GM19467 (cell line): ENCODE results near the gene RIMS1.

Experiments used
- ATAC-seq: cut with Tn5 transposase; IDR thresholded peaks from one replicate; pipeline ENCODE4 v1.9.1; 2021; ENCODE audit warnings: mild to moderate bottlenecking, moderate library complexity; ENCODE audit not compliant: unreplicated experiment

The RIMS1 gene

GRCh38 chr6:72218125-72218524, 331.8 kb downstream of the RIMS1 start:
- ATAC-seq, result peak; percentile 85

GRCh38 chr6:72219536-72219935, 333.2 kb downstream of the RIMS1 start:
- ATAC-seq, result no peak

DNA sequence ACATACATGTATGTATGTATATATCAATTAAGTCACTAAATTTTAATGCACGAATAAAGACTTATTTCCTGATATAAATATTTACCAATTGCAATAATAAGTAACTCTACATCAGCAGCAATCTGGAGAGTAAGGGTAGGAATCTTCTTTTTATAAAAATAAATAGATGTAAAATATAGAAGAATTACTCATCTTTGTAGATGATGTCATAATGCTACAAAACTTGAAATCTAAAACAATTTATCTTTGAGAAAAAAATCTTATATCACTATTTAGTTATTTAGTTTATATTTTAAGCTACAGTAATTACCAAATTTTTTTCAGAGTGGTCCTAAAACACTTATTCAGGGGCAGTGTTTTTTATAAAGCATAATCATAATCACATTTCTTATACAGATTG, 351.7 kb downstream of the RIMS1 start:
- no peak for ATAC-seq

- no peak for ATAC-seq
Observed at GRCh38 chr6:72238900-72239299, 352.6 kb downstream of the RIMS1 start.

- no peak for ATAC-seq
Observed at GRCh38 chr6:72245565-72245964, 359.2 kb downstream of the RIMS1 start.

- ATAC-seq, result no peak
Observed at GRCh38 chr6:72246926-72247325, 360.6 kb downstream of the RIMS1 start.

GRCh38 chr6:72248621-72249020, 362.3 kb downstream of the RIMS1 start:
- no peak for ATAC-seq

- no peak for ATAC-seq
Observed at GRCh38 chr6:72250664-72251063, 364.3 kb downstream of the RIMS1 start.

DNA sequence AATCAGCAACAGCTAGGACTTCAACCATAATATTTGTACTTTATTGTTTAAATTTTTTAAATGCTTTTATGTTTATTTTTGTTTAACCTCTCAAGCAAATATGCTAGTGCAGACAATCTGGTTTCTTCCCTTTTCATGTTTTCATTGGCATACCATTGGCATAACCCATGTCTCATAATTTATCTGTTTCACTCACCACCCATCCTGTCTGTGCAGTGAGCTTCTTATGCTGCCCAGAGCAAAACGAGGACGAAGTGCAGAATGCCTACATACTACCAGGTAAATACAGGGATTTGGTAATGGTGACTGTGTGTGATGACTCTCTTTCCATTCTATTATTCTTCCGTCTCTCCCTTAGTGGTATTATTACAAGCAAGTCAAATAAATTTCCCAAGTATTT, 374.1 kb downstream of the RIMS1 start:
- no peak for ATAC-seq

DNA sequence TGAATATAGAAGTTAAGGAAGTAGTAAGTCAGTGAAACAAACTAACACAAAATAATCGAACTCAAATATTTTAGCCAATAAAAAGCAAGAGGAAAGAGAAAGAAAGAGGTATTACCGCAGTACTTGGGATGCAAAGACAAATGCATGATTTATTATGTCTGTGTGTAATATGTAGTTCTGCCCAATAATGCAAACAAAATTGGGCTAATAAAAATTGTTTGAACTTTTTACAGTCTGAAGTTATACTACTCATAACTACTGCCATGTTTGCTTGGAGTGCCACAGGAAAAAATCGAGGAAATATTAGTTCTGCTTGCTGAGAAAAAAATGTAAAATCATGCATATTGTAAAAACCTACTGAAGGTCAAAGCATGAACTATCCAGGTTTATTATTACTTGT, 375.2 kb downstream of the RIMS1 start:
- no peak for ATAC-seq

GRCh38 chr6:72262254-72262653, 375.9 kb downstream of the RIMS1 start:
- ATAC-seq, result no peak

GRCh38 chr6:72267470-72267869, 381.1 kb downstream of the RIMS1 start:
- no peak for ATAC-seq

- ATAC-seq, result no peak
Observed at GRCh38 chr6:72271531-72271930, 385.2 kb downstream of the RIMS1 start.

DNA sequence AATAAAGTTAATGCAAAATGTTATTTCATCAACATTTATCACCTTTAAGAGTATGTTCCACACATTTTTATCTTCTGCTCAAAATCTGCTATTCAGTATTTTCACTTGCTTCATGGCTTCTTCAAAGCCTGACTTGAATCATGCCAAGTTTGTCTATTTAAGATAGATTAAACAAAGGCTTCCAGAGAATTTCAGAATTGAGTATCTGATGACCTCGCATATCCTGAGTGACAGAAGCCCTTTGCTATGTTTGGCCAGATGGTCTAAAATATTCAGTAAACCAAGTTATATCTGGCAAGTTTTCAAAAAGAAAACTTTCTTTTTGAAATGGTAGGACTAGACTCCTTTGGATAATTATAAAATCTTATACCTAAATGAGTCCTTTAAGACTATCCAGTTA, 386.6 kb downstream of the RIMS1 start:
- ATAC-seq, result no peak

DNA sequence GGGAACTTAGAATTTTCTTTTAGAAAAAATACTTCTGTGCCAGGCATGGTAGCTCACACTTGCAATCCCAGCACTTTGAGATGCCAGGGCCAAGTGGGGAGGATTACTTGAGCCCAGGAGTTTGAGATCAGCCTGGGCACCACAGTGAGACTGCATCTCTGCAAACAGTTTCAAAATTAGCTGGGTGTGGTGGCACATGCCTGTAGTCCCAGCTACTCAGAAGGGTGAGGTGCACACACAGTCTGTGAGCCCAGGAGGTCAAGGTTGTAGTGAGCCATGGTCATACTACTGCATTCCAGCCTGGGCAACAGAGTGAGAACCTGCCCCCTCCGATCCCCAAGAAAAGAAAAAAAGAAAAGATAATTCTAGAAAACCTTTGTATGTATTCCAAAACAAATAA, 389.5 kb downstream of the RIMS1 start:
- ATAC-seq, result no peak

DNA sequence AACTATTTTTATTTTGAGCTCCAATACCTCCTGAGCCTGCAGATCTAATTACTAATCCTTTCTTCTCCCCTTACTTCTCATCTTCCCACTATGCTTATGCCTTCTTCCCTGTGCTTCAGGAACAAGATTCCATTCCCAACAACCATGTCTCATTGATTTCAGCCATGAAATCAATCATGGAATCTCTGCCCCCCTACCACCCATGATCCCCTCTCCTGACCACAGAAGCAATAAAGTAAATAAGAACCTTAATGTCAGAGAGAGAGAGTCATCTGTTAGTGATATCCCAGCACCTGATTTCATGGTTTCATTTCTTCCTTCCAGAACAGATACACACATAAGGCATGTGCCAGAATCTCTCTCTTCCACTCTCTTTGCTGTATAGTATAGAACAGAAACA, 395.9 kb downstream of the RIMS1 start:
- ATAC-seq, result no peak

DNA sequence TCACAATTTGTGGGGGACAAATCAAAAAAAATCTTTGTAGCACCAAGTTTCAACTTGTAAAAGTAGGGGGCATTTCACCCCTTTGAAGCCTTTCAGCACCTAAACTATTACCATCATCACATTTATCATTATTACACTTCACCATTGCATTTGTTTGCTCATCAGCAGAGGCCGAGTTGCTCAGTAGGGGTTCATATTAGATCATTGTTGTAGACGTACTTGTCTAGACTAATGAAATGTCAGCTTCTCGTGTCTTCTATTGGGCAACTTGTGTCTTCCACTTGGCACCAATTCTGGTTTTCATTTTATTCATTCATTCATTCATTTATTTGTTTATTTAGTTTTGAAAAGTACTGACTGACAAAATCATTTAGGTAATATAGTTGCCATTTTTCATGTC, 397.2 kb downstream of the RIMS1 start:
- ATAC-seq, result no peak

DNA sequence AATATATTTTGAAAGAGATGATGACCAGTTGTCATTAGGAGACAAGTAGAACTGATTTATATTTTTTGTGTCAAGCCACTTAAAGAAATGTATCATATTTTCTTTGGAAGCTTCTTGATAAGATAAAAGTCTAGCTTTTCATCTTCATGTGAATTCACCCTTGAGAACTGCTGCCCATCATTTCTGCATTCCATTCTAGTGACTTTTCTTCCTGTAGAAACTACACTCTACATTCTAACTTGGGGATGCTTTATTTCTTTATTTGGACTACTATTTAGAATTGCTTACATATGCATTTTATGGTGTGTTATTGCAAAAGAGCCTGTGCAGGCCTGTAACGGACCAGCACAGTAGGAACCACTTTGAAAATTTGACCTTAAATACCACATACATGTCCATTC, 400.6 kb downstream of the RIMS1 start:
- ATAC-seq, result no peak

DNA sequence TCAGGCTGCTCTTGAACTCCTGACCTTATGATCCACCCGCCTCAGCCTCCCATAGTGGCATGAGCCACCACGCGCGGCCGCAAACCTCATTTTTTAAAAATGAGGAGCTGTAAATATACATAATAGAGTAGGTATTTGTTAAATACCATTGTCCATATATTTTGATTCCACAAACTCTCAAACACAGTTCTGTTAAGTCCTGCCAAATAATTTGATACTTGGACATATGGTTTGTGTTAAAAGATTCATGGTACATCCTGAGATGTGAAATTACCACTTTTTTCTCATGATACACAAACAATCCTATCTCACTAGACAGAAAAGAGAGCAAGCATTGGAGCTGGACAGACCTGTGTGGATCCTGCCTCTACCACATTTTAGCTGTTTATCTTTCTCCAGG, 401.5 kb downstream of the RIMS1 start:
- no peak for ATAC-seq

GRCh38 chr6:72288592-72288991, 402.2 kb downstream of the RIMS1 start:
- no peak for ATAC-seq

DNA sequence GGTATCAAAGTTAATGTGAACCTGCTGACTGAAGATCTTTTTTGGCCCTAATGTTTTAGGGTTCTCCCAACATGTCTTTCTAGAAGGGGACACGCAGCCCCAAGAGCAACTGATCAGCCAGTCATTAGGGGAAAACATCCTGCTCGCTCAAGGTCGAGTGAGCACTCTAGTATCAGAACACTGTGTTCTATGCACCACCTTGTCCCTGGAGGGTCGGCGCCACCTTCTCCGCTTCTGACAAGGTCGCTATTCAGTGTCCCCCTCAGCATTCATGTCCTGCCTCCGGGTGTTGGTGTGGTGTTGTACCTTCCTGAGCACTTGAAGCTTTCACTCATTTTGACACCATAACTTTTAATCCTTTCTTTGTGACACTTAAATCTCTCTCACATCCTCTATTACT, 404.3 kb downstream of the RIMS1 start:
- ATAC-seq, result no peak

DNA sequence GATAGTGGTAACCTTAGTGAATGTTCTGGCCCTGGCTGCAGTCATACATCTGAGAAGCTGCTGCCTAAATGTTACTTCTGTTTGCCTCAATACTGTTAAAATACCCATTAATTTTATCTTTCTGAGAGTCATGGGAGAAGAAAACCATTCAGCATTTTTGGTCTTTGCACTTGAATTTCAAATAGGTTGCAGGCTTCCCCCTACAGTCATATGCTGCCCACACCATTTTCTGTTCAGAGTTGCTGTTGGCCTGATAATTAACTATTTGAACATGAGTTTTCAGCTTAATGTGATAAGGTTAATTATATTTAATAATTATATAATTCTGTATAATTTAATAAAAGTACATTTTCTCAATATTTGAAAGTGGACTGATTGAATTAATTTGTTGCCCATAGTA, 410.0 kb downstream of the RIMS1 start:
- ATAC-seq, result no peak

DNA sequence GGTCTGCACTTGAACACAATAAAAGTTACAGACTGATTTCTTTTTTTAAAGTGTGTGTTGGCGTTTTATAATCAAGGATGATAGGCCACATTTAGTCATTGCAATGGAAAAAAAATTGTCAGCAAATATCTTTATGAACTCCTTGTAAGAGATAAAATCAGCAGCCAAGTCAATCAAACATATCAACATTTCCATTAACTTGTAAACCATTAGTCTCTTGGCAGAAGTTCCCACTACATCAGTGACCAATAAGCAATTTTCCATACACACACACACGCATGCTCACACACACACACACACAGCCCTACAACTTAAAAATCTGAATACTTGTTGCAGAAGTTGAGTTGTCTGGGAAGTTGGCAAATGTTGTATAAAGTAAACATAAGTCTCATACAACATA, 419.6 kb downstream of the RIMS1 start:
- ATAC-seq, result no peak
